ENCODE data around the gene IKZF2.

DNA sequence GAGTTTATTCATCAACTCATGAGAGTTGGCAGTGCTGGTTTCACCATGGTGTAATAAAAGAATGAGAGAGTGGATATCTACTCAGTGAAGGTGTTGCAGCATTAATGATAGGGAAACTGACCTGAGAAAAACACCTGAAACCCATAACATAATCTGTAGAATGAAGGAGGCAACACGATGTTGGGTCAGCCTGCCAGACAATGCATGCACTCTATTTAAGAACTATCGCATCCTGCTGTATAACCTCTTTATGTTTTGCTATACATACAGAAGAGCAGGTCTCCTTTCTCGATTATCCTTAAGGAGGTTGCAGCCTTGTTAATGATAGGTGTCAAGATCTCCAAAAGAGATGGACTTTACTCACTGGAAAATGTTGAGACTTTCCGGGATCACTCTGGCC is 65.9 kb downstream of the IKZF2 start:
- no peak for TF ChIP-seq CTCF (IDR thresholded peaks at IDR 0.05)
- TF ChIP-seq EP300 (IDR thresholded peaks at IDR 0.05), result no peak
- no peak for TF ChIP-seq POLR2A (IDR thresholded peaks at IDR 0.05)

Measured in ovary (tissue), 3 donors.